GM12878 (cell line): ENCODE results near the gene SOX9. TPM values are rescaled to one million over a fixed set of nuclear protein-coding genes. Genes with fewer than 3 reads are reported as not detected.

Experiments used
- ATAC-seq: fragments of 200-7000 bp; cut with Tn5 transposase; 3 replicates; pipeline ENCODE4 v1.9.1; 2020; ENCODE audit warnings: mild to moderate bottlenecking, moderate library complexity
- BruUV-seq: library from RNA; stranded (reverse); fragments of 400-500 nt; replicated peaks from 2 replicates; lab custom pipeline; 2021; lab: Mats Ljungman, UMichigan
- CTCF ChIA-PET: fragments of 300-600 bp; sonication (Branson Sonifier 250); formaldehyde crosslinking; extraction: SDS; loops from one replicate; lab custom pipeline; 2021; ENCODE audit warnings: inconsistent platforms; lab: Yijun Ruan, JAX
- POLR2A ChIA-PET: fragments of 350-600 bp; formaldehyde crosslinking; extraction: SDS; loops from one replicate; lab custom pipeline; 2021; ENCODE audit warnings: inconsistent platforms; lab: Charles Lee
- RAD21 ChIA-PET: fragments of 300-600 bp; sonication (Branson Sonifier 250); formaldehyde crosslinking; loops from one replicate; lab custom pipeline; 2023; ENCODE audit warnings: antibody characterized with exemption; ENCODE audit not compliant: unreplicated experiment; lab: Charles Lee
- SMC1A ChIA-PET: fragments of 300-600 bp; sonication (Branson Sonifier 250); formaldehyde crosslinking; loops from one replicate; lab custom pipeline; 2023; ENCODE audit not compliant: unreplicated experiment, uncharacterized antibody; lab: Charles Lee
- DNase-seq: peaks from one replicate; pipeline ENCODE4 v3.0.0-alpha.2; 2011; ENCODE audit warnings: low read depth, low spot score
- FAIRE-seq: peaks from 3 replicates; lab custom pipeline; 2011; peaks lifted over from hg19 to GRCh38; lab: Jason Lieb, UNC
- H2AFZ ChIP-seq: 2 replicates; pipeline ENCODE4 v1.6.0; 2011; ENCODE audit warnings: low read depth, low read length, control low read depth; ENCODE audit not compliant: control insufficient read depth
- H3K27ac ChIP-seq: 2 replicates; pipeline ENCODE4 v1.5.1; 2011; ENCODE audit warnings: control low read depth; ENCODE audit not compliant: control insufficient read depth, insufficient read depth
- H3K27me3 ChIP-seq, 2 experiments: replicated peaks in 1 of 2; 2 replicates each; pipeline versions ENCODE4 v1.6.0 to v1.6.1; 2011; ENCODE audit warnings: low read length in 1 of 2; ENCODE audit not compliant: control insufficient read depth in 2 of 2, insufficient read depth in 2 of 2
- H3K36me3 ChIP-seq, 2 experiments: 2 replicates each; pipeline ENCODE4 v1.5.1; 2011; ENCODE audit warnings: low read length in 1 of 2; ENCODE audit not compliant: control insufficient read depth in 2 of 2, insufficient read depth in 2 of 2
- H3K4me1 ChIP-seq: 2 replicates; pipeline ENCODE4 v1.6.1; 2011; ENCODE audit warnings: mild to moderate bottlenecking, low read length, moderate library complexity, mixed read lengths; ENCODE audit not compliant: control insufficient read depth, insufficient read depth
- H3K4me2 ChIP-seq: 2 replicates; pipeline ENCODE4 v1.6.0; 2011; ENCODE audit warnings: control low read depth; ENCODE audit not compliant: control insufficient read depth, insufficient read depth
- H3K4me3 ChIP-seq: fragments of 200-600 bp; sonication (generic); 2 replicates; pipeline ENCODE4 v1.5.1; 2016
- H3K79me2 ChIP-seq: 2 replicates; pipeline ENCODE4 v1.6.0; 2011; ENCODE audit warnings: low read length; ENCODE audit not compliant: control insufficient read depth, insufficient read depth
- H3K9ac ChIP-seq: 2 replicates; pipeline ENCODE4 v1.8.0; 2011; ENCODE audit warnings: low read length, control low read depth, mixed read lengths; ENCODE audit not compliant: control insufficient read depth, insufficient read depth
- H3K9me3 ChIP-seq: replicated peaks from 3 replicates; pipeline ENCODE4 v1.5.1; 2011; ENCODE audit warnings: mild to moderate bottlenecking, low read length; ENCODE audit not compliant: control insufficient read depth, insufficient read depth
- H4K20me1 ChIP-seq: 2 replicates; pipeline ENCODE4 v1.6.0; 2011; ENCODE audit not compliant: control insufficient read depth, insufficient read depth
- BACH1 ChIP-seq: fragments of 450-650 bp; IDR thresholded peaks from 2 replicates; pipeline ENCODE4 v1.6.1; 2017; ENCODE audit warnings: mild to moderate bottlenecking, borderline replicate concordance
- CREM ChIP-seq: IDR thresholded peaks from 2 replicates; pipeline ENCODE4 v1.6.1; 2014; ENCODE audit warnings: antibody characterized with exemption, low read depth
- NRF1 ChIP-seq: conservative IDR thresholded peaks from 2 replicates; pipeline ENCODE4 v1.6.1; 2011; ENCODE audit warnings: mild to moderate bottlenecking, low read depth, low read length, improper control_type of control experiment
- TBL1XR1 ChIP-seq: IDR thresholded peaks from 2 replicates; pipeline ENCODE4 v1.6.1; 2012; ENCODE audit warnings: low read depth, low read length, improper control_type of control experiment
- ZNF207 ChIP-seq: fragments of 450-650 bp; IDR thresholded peaks from 2 replicates; pipeline ENCODE4 v1.6.1; 2014; ENCODE audit warnings: antibody characterized with exemption, mild to moderate bottlenecking, borderline replicate concordance
- WGBS: methylation state at CpG from one replicate; pipeline ENCODE4 v1.1.6; 2016; ENCODE audit warnings: low lambda C conversion rate; ENCODE audit not compliant: insufficient replicate concordance, insufficient coverage; ENCODE audit errors: missing lambda C conversion rate; 5-methylcytosine and 5-hydroxymethylcytosine counted together
- in situ Hi-C: fragments of 300-500 bp; cut with MboI; formaldehyde crosslinking; loops from 9 replicates; pipeline ENCODE4 v1.14.3; 2018; ENCODE audit warnings: mixed read lengths
- intact Hi-C: fragments of 100-400 bp; cut with micrococcal nuclease; formaldehyde crosslinking; loops from one replicate; pipeline ENCODE4 v1.14.2; 2022; ENCODE audit not compliant: unreplicated experiment
- polyA plus RNA-seq, 11 experiments: library from polyadenylated mRNA; depleted of rRNA in 4 of 11; unstranded in 6 of 11; stranded (reverse) in 5 of 11; fragments of >200 nt; fragmentation: Nextera tagmentation in 4 of 11; fragmentation: Illumina TruSeq in 1 of 11; extraction: Ambion mirVana in 4 of 11; extraction: Trizol in 1 of 11; gene quantifications; 1 replicate in 1 of 11; 2 replicates in 10 of 11; pipeline versions ENCODE4 v1.2.1 to v1.2.3, GENCODE V29; 2011 to 2016; ENCODE audit warnings: inconsistent platforms in 2 of 11, missing spikeins in 2 of 11, low read depth in 1 of 11
- total RNA-seq, 4 experiments: library from RNA; depleted of rRNA in 3 of 4; stranded (reverse); fragments of >200 nt in 3 of 4; fragmentation: Illumina TruSeq in 1 of 4; extraction: Trizol in 1 of 4; gene quantifications; 2 replicates each; pipeline versions ENCODE4 v1.2.1 to v1.2.3, GENCODE V29; 2013 to 2021
- TF ChIP-seq, protein P1 (sequence below): fragments of 450-650 bp; IDR thresholded peaks from 2 replicates; pipeline ENCODE4 v1.6.1; 2017; ENCODE audit warnings: mild to moderate bottlenecking, low read depth, inconsistent platforms; ENCODE audit not compliant: poor library complexity, severe bottlenecking
- TF ChIP-seq, protein P2 (sequence below): fragments of 450-650 bp; IDR thresholded peaks from 2 replicates; pipeline ENCODE4 v1.6.1; 2017; ENCODE audit warnings: mild to moderate bottlenecking

Gene SOX9
- total and polyA plus RNA-seq, 10 of the 15 experiments (the other 5 are each of a cell fraction or from before 2014, with no cell fraction given) = 1.2 to 19.0 (median 5.5) TPM

DNA sequence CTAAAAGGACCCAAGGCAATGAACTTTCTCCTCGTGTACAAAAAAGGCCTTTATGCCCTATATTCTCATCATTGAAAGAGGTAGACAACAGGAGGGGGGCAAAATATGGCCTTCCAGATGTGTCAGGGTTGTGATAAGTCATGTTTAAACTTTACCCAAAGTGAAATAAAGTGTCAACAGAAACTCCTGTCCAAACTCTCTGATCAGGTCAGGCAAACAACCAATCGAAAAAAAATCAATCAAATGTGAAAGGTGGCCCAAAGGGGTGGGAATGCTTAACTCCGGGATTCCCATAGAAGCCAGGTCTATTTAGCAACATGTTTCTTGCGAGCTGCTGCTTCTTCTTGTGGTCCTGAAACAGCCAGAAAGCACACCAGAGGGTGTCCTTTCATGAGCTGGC is 49.5 kb upstream of the SOX9 start:
- H3K4me2 ChIP-seq = no peak overlapping the region
- H4K20me1 ChIP-seq = no peaks in the 10 kb centered on the region
- RAD21 ChIA-PET = no interaction called here
- BruUV-seq = no TSS peak
- H3K36me3 ChIP-seq = no peaks in the 10 kb centered on the region
- in situ Hi-C loops = no loop called here
- no peaks in the 10 kb centered on the region for H3K4me1 ChIP-seq
- WGBS = 8% methylated on average over 4 of the region's 4 CpGs
- CTCF ChIA-PET = no interaction called here
- H3K27me3 ChIP-seq = no peaks in the 10 kb centered on the region
- H3K9ac ChIP-seq = no peak overlapping the region
- peaks cover 5% of the 10 kb centered on the region for H3K9me3 ChIP-seq
- no peak overlapping the region for H3K4me3 ChIP-seq
- TF ChIP-seq TBL1XR1 = no peak
- no peak for TF ChIP-seq ZNF207
- no peak for TF ChIP-seq BACH1
- TF ChIP-seq, protein P1, sequence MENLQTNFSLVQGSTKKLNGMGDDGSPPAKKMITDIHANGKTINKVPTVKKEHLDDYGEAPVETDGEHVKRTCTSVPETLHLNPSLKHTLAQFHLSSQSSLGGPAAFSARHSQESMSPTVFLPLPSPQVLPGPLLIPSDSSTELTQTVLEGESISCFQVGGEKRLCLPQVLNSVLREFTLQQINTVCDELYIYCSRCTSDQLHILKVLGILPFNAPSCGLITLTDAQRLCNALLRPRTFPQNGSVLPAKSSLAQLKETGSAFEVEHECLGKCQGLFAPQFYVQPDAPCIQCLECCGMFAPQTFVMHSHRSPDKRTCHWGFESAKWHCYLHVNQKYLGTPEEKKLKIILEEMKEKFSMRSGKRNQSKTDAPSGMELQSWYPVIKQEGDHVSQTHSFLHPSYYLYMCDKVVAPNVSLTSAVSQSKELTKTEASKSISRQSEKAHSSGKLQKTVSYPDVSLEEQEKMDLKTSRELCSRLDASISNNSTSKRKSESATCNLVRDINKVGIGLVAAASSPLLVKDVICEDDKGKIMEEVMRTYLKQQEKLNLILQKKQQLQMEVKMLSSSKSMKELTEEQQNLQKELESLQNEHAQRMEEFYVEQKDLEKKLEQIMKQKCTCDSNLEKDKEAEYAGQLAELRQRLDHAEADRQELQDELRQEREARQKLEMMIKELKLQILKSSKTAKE = no peak
- no peak for TF ChIP-seq CREM
- TF ChIP-seq, protein P2, sequence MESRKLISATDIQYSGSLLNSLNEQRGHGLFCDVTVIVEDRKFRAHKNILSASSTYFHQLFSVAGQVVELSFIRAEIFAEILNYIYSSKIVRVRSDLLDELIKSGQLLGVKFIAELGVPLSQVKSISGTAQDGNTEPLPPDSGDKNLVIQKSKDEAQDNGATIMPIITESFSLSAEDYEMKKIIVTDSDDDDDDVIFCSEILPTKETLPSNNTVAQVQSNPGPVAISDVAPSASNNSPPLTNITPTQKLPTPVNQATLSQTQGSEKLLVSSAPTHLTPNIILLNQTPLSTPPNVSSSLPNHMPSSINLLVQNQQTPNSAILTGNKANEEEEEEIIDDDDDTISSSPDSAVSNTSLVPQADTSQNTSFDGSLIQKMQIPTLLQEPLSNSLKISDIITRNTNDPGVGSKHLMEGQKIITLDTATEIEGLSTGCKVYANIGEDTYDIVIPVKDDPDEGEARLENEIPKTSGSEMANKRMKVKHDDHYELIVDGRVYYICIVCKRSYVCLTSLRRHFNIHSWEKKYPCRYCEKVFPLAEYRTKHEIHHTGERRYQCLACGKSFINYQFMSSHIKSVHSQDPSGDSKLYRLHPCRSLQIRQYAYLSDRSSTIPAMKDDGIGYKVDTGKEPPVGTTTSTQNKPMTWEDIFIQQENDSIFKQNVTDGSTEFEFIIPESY = no peak
- no peak for TF ChIP-seq NRF1
- no peak overlapping the region for H2AFZ ChIP-seq
- intact Hi-C loops = no loop called here
- POLR2A ChIA-PET = no interaction called here
- FAIRE-seq = no peak
- no peaks in the 10 kb centered on the region for H3K79me2 ChIP-seq
- ATAC-seq = no peak
- SMC1A ChIA-PET = interaction anchor here (1.1 kb wide), 1 partner anchor 14 kb away, joined by 3 read pairs; no protein-coding TSS in a partner anchor
- H3K27ac ChIP-seq = no peak overlapping the region
- DNase-seq = no peak
